ENCODE data around the gene CACNA2D3.

- TF ChIP-seq CTCF (IDR thresholded peaks at IDR 0.05), result no peak
- no peak for TF ChIP-seq EP300 (IDR thresholded peaks at IDR 0.05)
- TF ChIP-seq POLR2A (IDR thresholded peaks at IDR 0.05), result no peak
Measured at GRCh38 chr3:54642147-54642546, 519.8 kb downstream of the CACNA2D3 start.

Data from tibial nerve (tissue), 4 donors.